ENCODE results near the gene SLC25A29.

DNA sequence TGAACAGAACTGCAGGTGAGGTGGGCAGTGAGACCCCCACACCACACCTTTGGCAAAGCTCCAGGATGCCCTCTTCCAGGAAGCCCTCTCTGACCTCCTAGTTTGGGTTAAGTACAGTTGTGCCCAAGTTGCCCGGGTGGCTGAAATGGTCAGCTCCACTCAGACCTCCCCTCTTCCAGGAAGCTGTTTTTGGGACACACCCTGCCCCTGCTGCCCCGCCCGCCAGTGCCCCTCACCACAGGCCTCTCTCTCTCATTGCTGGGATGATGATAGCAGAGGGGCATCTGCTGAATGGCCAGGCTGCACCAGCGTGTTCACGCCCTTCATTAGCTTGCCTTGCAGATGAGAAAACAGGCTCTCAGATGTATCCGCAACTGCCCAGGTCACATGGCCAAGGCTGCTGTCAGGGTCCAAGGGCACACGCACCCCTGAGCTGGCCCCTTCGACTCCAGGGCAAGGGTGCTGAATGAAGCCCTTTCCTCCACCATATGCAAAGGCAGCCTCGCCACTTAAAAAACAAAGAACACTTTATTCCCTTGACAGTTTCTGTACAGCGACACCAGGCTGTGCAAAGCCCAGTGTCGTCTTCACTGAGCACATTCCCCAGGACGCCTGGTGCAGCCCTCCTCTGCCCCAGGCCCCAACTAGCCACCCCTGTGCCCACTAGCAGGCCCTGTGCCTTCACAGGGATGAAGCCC is 15.5 kb downstream of the SLC25A29 start:
- TF ChIP-seq POLR2AphosphoS5 (IDR thresholded peaks at IDR 0.05; ENCODE audit: low read depth, low read length): no peak
- no peak for TF ChIP-seq TAF1 (IDR thresholded peaks at IDR 0.05; ENCODE audit: borderline replicate concordance, insufficient read depth, low read length)
- no peak for TF ChIP-seq REST (IDR thresholded peaks at IDR 0.05; ENCODE audit: insufficient read depth in 1 of 2, low read depth in 2 of 2, low read length in 2 of 2)
